WI38 (cell line): ENCODE measurements around the gene RSAD2.

Experiments used
- H3K4me3 ChIP-seq: 2 replicates; pipeline ENCODE4 v1.5.1; 2011; ENCODE audit warnings: low read depth, mild to moderate bottlenecking, control low read depth, low read length
- TF ChIP-seq, protein P1 (sequence below): IDR thresholded peaks from 2 replicates; pipeline ENCODE4 v1.5.1; 2012; ENCODE audit warnings: low read depth, mild to moderate bottlenecking, control low read depth, low read length

Gene RSAD2

GRCh38 chr2:6838673-6839319 is 38.8 kb upstream of the RSAD2 start:
- TF ChIP-seq, protein P1, sequence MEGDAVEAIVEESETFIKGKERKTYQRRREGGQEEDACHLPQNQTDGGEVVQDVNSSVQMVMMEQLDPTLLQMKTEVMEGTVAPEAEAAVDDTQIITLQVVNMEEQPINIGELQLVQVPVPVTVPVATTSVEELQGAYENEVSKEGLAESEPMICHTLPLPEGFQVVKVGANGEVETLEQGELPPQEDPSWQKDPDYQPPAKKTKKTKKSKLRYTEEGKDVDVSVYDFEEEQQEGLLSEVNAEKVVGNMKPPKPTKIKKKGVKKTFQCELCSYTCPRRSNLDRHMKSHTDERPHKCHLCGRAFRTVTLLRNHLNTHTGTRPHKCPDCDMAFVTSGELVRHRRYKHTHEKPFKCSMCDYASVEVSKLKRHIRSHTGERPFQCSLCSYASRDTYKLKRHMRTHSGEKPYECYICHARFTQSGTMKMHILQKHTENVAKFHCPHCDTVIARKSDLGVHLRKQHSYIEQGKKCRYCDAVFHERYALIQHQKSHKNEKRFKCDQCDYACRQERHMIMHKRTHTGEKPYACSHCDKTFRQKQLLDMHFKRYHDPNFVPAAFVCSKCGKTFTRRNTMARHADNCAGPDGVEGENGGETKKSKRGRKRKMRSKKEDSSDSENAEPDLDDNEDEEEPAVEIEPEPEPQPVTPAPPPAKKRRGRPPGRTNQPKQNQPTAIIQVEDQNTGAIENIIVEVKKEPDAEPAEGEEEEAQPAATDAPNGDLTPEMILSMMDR = no peak

GRCh38 chr2:6841537-6842287 is 35.9 kb upstream of the RSAD2 start:
- TF ChIP-seq, protein P1 = no peak
- no peak overlapping the region for H3K4me3 ChIP-seq

More at GRCh38 chr2:6838673-6839319, 38.8 kb upstream of the RSAD2 start:
- no peak overlapping the region for H3K4me3 ChIP-seq

DNA sequence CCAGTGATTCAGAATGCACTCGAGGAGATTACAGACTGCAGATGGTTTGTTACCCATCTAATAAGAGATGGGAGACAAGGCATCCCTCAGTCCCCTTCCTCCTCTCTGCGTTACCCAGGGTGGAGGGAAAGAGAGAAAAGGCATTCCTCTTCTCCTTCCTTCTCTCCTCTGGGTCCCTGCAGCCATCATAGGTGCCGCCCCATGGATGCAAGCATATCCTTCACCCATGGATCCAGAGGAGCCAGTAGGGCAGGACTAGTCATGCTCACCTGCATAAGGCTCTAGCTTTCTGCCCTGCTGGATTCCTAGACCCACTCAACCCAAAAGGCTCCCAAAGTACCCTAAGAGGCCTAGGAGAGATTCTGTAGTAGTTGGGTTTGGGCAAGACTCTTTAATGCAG is 32.3 kb upstream of the RSAD2 start:
- no peak overlapping the region for H3K4me3 ChIP-seq
- TF ChIP-seq, protein P1 = no peak

DNA sequence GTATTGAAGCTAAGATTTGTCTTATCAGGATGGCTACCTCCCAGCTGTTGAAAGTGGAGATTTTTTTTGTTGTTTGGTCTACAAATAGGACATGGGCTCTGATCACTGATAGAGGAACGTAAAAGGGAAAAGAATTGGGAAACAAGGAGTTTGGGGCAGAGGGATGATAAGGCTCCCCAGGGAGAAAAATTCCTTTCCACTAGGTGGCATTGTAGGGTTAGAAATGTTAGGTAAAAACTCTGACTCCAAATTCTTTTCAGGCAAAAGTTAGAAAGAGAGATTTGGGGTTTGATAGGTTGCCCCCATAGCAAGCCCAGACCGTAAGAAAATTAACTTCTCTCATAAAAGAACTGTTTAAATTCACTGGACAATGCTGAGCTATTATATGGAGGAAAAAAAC is 31.7 kb upstream of the RSAD2 start:
- TF ChIP-seq, protein P1 = no peak
- H3K4me3 ChIP-seq = no peak overlapping the region

DNA sequence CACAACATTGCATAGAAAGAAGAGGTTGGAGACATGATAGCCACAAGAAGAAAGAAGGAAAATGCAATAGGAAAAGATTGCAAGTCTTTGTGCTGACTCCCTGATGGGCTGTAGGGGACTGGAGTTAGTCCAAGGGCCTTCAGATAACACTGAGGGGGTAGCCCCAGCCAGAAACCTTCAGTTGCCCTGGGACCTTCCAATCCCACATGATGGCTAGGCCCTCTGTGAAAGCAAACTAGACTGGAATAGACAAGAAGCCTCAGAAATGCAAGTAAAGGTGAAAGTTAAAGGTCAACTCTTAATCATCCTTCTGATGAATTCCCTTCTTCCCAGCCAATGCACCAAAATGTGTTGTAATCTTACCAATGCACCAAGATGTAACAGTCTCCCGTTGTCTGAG is 31.0 kb upstream of the RSAD2 start:
- H3K4me3 ChIP-seq = no peak overlapping the region
- TF ChIP-seq, protein P1 = no peak

- no peak overlapping the region for H3K4me3 ChIP-seq
- TF ChIP-seq, protein P1 = no peak
These were observed 30.5 kb upstream of the RSAD2 start for GRCh38 chr2:6846967-6847681.

DNA sequence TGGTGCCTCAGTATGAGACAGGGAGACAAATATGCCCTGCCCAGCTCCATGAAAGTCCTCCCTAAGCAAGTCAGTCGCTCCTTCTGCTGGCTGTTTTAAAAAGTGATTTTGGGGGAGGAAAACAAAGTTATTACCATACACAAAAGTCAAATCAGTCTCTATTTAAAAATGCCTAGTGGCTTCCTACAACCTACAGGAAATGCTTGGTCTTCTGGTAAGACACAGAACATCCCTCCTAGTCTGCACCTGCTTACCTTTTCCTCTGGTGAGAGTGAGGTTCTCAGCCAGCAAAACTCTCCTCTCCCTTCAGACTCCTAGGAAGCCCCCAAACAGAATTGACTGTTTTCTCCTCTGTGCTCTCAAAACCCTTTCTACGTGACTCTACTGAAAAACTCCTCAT is 25.4 kb upstream of the RSAD2 start:
- H3K4me3 ChIP-seq = no peak overlapping the region
- TF ChIP-seq, protein P1 = no peak
